HG02981 (cell line): Measurements from ENCODE around the gene PIP5K1A.
A peak's percentile ranks its signal among the peaks of the same experiment; 100 is the strongest.
"Not testable (repeated sequence)": the region's sequence is repeated elsewhere in the genome, so short reads cannot be mapped to it uniquely, and the experiment has no call there.

Experiments used
- ATAC-seq: cut with Tn5 transposase; IDR thresholded peaks from one replicate; pipeline ENCODE4 v1.9.1; 2021; ENCODE audit warnings: mild to moderate bottlenecking, moderate library complexity; ENCODE audit not compliant: unreplicated experiment

Gene PIP5K1A

DNA sequence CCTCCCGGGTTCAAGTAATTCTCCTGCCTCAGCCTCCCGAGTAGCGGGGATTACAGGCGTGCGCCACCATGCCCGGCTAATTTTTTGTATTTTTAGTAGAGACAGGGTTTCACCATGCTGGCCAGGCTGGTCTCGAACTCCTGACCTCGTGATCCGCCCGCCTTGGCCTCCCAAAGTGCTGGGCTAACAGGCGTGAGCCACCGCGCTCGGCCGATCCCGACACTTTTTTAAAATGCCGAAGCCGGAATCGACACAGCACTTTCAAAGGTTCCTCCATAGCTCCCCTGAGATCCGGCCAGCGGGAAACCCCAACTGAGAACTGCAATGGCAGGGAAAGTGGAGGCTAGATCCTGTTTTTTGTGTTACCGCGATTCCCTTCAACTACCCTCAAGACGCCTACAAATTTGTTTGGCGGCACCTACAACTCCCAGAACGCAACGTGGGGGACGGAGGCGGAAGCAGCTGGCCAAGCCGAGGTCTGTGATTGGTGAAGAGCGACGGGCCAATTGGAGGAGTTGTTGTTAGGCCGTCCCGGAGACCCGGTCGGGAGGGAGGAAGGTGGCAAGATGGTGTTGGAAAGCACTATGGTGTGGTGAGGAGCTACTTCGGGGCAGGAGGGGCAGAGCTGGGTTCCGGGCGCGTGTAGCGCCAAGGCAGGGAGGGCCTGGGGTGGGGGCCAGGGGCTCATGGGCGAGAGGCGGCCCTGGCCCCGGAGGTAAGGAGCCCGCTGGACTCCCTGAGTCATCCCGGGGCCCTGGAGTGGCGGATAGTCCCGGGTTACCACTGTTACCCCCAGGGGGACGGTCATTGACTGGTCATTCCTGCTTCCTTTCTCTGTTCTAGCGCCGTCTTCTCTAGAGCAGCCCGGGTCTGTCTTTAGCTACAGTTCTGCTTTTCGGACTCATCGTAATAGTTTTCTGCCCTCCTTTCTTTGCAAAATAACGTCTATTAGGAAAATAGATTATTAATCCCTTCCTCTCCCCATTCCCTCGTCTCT, 56.2 kb downstream of the PIP5K1A start, which contains the start of gene PSMD4:
PSMD4 (plus strand) TSS at position 518 of the 997 bp plus-strand sequence; CDS start at position 567, 49 bp downstream.
- ATAC-seq, result peak; percentile 93

DNA sequence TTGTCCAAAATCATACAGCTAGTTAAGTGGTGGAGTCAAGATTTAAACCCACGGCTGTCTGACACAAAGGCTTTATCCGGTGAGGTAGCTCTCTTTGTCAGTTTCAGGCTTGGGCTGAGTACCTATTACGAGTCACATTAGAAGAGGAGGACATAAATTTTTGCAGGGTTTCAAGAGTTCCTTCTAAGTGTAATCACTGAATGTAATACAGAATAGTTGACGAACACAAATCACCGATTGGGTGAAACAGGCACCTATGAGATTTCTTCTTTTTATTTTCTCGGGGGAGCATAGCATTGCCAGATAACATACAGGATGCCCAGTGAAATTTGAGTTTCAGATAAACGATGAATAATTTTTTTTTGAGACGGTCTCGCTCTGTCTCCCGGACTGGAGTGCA, 57.0 kb downstream of the PIP5K1A start:
- ATAC-seq, result no peak

DNA sequence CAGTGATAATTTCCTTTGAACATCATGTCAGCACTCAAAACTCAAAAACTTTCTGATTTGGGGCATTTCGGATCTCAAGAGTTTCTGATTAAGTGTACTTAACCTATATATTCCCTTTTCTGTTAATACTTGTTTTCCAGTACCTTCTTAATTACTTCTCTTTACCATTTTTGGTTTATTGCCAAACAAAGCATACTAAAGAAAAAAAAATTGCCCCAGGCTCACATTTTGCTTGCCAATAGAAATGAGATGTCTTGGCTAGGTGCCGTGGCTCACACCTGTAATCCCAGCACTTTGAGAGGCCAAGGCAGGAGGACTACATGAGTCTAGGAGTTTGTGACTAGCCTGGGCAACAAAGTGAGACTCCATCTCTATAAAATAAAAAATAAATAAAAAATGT, 61.0 kb downstream of the PIP5K1A start:
- ATAC-seq, result no peak

DNA sequence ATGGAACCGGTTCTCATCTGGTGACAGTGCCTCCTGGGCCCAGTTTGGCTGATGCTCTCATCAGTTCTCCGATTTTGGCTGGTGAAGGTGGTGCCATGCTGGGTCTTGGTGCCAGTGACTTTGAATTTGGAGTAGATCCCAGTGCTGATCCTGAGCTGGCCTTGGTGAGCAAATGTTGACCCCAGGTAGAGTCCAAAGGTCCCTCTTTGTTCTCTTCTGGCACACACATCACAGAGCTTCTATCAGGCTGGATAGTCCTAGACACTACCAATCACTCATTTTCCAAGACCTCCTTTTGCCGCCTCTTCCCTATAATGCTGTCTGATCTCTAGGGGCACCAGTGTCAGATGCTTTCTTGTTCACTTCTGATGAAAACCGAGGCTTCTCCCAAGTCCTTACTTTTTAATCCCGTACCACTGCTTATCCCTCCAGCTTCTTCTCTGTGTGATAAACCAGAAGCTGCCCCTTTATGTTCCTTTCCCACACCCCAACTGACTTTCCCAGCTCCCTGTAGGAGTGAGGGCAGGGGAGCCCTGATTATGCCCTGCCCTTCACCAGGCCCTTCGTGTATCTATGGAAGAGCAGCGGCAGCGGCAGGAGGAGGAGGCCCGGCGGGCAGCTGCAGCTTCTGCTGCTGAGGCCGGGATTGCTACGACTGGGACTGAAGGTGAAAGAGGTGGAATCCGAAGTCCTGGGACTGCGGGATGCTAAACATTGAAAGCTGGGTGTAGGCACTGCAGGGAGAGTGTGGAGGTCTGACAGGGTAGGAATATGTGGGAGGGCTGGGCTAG, 67.3 kb downstream of the PIP5K1A start:
- no peak for ATAC-seq

DNA sequence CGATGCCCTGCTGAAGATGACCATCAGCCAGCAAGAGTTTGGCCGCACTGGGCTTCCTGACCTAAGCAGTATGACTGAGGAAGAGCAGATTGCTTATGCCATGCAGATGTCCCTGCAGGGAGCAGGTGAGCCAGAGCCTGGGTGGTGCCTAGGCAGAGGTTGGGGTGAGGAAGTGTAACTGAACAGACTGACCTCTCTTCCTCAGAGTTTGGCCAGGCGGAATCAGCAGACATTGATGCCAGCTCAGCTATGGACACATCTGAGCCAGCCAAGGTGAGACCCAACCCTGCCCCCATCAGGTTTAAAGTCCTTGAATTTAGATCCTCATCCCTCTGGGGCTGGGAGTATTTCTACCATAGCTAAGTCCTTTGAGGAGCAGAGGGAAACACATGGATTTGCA, 68.0 kb downstream of the PIP5K1A start:
- no peak for ATAC-seq

DNA sequence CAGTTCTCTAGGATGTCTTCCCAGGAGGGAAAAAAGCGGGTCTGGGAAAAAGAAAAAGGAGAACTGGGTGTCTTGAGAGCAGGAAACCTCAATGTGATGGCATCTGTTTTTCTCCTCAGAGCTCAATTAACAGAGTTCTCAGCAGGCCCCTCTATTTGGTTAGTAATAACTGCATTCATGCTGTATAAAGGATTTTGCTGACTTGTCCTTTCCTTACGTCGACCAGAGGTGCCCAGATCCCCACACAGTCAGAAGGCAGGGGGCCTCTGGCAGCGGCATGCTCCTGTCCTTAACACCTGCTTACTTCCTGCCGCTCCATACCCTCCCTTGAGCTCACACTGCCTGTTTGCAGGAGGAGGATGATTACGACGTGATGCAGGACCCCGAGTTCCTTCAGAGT, 68.5 kb downstream of the PIP5K1A start:
- ATAC-seq, result no peak

DNA sequence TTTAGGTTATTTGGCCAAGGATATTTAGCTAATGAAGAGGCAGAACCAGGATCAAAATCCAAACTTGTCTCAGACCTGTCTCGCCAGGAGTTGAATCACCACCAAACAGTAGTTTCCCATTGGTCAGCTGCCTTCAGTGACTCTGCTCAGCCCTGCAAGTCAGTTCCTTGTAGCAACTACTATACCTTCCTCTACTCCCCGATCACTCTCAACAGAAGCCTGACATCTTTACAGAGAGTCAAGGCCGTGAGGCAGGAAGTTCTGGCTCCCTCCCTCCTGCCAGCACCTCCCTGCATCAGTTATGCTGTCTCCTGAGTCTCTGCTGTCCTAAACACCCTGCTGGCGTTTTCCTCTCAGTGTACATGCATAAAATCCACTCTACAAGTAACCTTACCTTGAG, 69.4 kb downstream of the PIP5K1A start:
- ATAC-seq, result no peak

DNA sequence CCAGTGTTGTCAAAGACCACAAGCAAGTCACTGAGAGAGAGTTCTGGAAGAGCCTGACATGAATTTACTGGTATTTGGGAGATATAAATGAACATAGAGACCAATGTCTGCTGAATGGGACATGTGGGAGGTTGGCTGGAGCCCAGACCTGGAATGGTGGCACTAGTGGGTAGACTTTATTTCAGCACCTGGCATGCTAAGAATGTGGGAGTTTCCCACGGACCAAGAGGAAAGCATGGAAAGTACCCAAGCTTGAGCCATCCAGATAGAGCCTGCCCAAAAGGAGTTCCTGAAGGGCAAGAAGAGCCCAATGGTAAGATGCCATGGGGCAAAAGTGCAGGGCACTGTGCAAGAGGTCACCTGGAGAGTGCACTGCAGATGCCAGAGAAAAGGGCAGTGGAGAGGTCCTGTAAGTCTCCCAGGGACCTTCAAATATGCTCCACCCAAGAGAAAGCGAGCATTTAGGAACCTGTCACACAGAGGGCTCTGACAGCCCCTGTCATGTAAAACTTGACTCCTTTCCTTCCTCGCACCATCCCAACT, 75.6 kb downstream of the PIP5K1A start:
- ATAC-seq, result no peak

DNA sequence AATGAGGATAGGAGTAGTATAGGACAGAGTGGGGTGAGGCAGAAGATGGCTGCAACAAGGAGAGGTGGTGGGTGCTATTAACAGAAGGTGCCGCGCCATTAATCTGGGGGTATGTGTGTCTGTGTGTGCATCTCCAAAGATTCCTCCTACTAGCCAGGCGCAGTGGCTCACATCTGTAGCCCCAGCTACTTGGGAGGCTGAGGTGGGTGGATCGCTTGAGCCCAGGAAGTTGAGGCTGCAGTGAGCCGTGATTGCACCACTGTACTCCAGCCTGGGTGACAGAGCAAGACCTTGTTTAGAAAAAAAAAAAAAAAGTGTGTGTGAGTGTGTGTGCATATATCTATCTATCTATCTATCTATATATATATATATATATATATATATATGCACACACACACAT, 77.0 kb downstream of the PIP5K1A start:
- not testable (repeated sequence) for ATAC-seq

DNA sequence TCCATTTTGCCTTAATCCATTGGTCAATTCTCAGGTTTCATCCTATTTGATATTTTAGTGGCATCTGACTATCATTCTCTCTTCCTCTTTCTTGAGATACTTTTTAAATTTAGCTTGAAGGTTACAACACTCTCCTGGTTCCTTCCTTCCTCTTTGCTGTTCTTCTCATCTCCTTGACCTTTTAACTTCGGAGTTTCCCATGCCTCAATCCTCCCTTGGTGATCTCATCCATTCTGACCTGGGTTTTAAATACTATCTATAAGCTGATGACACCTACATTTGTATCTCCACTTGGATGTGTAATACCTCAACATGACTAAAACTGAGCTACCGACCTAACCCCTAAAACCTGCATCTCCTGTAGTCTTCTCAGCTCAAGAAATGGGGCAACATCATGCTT, 78.9 kb downstream of the PIP5K1A start:
- no peak for ATAC-seq

DNA sequence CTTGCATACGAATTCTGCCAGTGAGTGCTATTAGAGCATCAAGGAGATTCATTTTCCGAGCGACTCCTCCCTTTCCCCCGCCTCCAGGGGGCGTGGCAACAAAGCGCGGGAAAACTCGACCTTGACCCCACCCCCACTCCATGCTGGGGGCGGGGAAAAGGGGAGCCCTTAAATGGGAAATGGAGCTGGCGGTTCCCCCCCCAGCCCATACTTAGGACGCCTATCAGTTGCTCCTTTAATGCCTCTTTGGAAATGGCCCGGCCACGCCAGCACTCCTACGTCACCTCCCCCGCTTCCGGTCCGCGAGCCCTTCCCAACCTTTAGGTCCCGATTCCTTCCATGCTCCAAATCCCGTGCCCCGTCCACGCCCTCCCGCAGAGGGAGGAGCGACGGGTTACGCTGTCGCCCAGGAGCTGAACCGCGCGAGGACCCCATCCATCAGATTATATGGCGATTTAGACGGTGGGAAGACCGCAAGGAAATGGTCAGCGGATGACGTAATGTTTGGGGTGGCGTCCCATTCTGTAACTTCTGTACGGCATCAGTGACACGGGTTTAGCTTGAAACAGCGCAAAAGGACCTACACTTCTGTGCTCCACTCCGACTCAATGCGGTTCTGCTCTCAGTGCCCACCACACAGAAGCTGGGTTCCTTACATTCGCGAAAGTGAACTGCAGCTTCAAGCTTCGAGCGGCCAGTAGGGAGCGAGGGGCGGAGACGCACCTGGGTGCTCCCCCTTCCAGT, 83.0 kb downstream of the PIP5K1A start:
- ATAC-seq, result peak; percentile 34

DNA sequence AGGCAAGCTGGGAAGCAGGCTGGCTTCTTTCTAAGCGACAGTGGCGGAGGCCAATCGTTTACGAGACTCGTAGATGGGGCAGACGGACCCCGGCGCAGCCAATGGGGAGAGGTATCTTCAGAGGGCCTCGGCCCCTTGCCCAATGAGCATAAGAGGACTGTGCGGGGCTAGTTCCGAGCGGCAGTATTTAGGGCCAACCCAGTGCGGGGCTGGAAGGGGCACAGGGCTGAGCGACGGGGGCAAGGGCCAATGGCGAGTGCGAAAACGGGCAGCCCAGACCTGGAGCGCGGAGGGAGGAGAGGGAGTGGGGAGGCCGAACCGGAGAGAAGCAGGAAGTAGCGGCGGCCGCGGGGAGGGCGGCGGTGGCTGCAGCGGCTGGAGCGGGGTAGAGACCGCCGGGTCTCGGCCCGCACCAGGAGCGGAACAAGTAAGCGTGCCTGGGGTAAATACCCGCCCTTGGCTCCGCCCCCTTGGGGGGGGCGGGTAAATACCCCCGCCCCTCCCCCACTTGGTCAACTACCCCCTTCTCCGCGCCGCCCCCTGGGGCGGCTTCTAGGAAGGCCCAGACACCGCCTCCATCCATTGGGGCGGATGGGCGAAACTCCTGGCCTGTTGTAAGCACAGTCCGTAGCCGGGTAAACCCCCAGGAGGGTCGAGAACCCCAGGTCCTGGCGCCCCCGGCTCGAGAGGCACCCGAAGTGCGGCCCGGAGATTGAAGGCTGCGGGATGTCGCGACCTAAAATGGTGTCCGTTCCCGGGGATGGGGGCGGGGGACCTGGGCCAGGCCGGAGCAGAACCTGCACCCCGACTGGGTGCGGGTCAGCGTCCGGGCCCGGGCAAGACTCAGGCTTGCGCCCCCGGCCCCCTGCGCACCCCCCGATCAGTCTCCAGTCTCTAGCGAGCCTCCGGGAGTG, 83.9 kb downstream of the PIP5K1A start, which contains the start of gene ZNF687:
ZNF687 (plus strand) TSS at position 331 of the 914 bp plus-strand sequence. CDS start 3,993 bp downstream, outside the sequence.
- ATAC-seq, result peak; percentile 89

DNA sequence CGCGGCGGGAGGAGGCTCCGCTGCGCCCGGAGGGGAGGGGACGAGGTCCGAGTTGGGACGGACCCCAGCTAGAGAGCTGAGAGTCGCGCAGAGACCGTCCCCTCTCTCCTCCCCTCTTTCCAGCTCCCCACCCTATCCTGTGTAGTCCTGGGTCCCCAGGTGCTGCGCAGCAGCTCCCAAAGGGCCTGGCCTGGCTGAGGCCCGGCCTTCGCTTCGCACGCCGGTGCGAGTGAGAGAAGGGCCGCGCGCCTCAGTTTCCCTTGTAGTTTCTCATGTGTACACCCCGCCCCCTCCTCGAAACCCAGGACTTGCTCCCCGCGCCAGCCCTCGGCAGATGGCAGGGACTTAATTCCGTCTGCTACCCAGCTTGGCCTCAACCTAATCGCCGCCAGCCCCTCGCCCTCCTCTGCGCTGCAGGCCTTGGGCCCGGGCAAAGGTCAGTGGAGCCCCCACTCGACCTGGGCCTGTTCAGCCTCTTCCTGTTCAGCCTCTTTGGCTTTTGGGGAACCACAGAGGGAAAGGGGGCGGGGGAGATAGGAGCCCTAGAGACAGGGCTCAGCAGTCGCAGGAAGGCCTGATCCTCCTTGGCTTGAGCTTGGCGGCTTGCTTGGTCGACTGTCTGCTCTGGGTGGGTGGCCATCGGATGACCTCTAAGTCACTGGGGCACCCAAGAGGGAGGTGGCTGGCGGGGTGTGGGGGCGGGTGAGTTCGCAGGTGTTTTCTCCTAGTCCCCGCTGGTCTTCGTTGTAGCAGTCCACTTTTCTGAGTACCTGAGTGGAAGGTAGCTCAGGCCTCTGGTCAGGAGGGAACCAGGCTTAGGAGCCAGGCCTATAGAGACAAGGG, 84.8 kb downstream of the PIP5K1A start:
- ATAC-seq, result no peak

DNA sequence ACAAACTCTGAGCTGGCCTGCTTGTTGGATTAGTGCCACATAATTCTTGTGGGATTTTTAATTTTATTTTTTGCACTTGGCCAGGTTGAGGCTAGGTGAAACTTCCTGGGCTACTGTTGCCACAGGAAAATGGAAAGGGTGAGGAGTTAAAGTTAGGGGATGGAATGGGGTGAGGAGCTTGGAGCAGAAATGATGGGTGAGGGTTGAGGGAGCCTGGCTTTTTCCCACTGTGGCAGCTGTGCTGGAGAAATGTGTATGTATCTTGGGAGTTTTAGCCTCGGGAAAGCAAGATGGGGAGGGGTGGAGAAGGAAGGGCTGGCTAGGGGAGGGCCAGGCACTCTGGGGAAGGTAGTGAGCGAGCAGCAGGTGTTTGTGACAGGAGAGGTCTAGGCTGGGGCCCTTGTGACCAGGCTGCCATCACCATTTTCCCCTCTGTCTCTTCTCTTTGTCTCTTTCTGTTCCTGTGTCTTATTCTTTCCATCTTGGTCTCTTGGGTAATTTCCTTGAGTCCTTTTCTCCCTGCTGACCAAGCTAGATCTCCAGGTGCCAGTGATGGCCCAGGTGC, 85.7 kb downstream of the PIP5K1A start:
- no peak for ATAC-seq

DNA sequence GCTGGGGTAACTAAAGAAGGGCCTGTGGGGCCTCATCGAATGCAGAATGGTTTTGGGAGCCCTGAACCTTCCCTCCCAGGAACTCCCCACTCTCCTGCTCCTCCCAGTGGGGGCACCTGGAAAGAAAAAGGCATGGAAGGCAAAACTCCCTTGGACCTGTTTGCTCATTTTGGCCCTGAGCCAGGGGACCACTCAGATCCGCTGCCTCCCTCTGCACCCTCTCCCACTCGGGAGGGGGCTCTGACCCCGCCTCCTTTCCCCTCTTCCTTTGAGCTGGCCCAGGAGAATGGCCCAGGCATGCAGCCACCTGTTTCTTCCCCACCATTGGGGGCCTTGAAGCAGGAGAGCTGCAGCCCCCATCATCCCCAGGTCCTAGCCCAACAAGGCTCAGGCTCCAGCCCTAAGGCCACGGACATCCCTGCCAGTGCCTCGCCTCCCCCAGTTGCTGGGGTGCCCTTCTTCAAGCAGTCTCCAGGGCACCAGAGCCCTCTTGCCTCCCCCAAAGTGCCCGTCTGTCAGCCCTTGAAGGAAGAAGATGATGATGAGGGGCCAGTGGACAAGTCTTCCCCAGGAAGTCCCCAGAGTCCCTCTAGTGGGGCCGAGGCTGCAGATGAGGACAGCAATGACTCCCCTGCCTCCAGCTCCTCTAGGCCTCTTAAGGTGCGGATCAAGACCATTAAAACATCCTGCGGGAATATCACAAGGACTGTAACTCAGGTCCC, 88.4 kb downstream of the PIP5K1A start:
- no peak for ATAC-seq

DNA sequence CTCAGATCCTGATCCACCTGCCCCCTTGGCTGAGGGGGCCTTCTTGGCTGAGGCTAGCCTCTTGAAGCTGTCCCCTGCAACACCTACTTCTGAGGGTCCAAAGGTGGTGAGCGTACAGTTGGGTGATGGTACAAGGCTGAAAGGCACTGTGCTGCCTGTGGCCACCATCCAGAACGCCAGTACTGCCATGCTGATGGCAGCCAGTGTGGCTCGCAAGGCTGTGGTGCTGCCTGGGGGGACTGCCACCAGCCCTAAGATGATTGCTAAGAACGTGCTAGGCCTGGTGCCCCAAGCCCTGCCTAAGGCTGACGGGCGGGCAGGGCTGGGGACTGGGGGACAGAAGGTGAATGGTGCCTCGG, 89.0 kb downstream of the PIP5K1A start:
- ATAC-seq, result no peak

DNA sequence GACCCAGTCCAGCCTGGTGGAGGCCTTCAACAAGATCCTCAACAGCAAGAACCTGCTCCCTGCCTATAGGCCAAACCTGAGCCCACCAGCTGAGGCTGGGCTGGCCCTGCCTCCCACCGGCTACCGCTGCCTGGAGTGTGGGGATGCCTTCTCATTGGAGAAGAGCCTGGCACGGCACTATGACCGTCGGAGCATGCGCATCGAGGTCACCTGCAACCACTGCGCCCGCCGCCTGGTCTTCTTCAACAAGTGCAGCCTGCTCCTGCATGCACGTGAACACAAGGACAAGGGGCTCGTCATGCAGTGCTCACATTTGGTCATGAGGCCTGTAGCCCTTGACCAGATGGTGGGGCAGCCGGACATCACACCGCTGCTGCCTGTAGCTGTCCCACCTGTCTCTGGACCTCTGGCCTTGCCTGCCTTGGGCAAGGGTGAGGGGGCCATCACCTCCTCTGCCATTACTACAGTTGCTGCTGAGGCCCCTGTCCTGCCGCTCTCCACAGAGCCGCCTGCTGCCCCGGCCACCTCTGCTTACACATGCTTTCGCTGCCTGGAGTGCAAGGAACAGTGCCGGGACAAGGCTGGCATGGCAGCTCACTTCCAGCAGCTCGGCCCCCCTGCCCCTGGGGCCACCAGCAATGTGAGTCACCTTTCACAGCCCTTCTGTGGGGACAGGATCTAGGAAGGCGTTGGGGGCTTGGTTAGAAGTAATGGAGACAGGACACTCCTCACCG, 89.6 kb downstream of the PIP5K1A start:
- no peak for ATAC-seq
